C4-2B (cell line): ENCODE measurements around the gene OPN4.

Experiments used
- ZFX ChIP-seq: fragments of 450-650 bp; IDR thresholded peaks from 2 replicates; pipeline ENCODE4 v1.6.1; 2017
- TF ChIP-seq, protein P1 (sequence below): fragments of 450-650 bp; conservative IDR thresholded peaks from 2 replicates; pipeline ENCODE4 v1.5.1; 2017; ENCODE audit warnings: mild to moderate bottlenecking

DNA sequence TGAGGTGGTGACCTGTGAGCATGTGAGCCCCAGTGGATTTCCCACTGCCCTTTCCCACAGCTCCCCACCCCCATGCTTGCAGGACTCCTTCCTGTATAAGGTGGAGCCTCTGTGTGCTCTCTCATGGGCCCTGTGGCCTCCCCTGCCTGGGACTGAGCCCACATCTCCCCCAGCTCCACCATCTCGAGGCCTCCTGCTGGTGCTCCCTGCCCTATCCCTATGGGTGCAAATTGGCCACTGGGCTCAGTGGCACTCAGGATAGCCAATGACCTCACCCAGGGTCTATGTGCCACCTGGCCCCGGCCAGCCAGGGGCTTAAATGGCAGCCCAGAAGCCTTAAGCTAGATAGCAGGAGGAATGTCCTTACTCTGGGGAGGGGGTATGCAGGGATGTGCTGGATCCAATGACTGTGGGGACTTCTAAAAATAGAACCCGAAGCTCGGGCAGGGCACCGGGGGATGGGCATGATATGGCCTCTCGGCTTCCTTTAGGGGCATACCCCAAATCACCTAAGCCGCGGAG is 16.0 kb downstream of the OPN4 start:
- TF ChIP-seq, protein P1, sequence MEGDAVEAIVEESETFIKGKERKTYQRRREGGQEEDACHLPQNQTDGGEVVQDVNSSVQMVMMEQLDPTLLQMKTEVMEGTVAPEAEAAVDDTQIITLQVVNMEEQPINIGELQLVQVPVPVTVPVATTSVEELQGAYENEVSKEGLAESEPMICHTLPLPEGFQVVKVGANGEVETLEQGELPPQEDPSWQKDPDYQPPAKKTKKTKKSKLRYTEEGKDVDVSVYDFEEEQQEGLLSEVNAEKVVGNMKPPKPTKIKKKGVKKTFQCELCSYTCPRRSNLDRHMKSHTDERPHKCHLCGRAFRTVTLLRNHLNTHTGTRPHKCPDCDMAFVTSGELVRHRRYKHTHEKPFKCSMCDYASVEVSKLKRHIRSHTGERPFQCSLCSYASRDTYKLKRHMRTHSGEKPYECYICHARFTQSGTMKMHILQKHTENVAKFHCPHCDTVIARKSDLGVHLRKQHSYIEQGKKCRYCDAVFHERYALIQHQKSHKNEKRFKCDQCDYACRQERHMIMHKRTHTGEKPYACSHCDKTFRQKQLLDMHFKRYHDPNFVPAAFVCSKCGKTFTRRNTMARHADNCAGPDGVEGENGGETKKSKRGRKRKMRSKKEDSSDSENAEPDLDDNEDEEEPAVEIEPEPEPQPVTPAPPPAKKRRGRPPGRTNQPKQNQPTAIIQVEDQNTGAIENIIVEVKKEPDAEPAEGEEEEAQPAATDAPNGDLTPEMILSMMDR = no peak
- no peak for TF ChIP-seq ZFX
